SK-N-SH treated with all-trans-retinoic acid at 6 μM for 48 hours (cell line): ENCODE data around the gene OR1M1.
"Not testable (repeated sequence)": the region's sequence is repeated elsewhere in the genome, so short reads cannot be mapped to it uniquely, and the experiment has no call there.

ENCODE experiments used
- ATAC-seq: fragments of 200-7000 bp; cut with Tn5 transposase; 3 replicates; pipeline ENCODE4 v1.9.1; 2020; ENCODE audit warnings: mild to moderate bottlenecking, moderate library complexity
- ARNTL ChIP-seq: fragments of 450-650 bp; formaldehyde crosslinking; IDR thresholded peaks from 2 replicates; pipeline ENCODE4 v1.5.0; 2020; ENCODE audit warnings: low read depth, mild to moderate bottlenecking, moderate library complexity, borderline replicate concordance
- BACH2 ChIP-seq: fragments of 250-450 bp; sonication (Bioruptor Pico); IDR thresholded peaks from 2 replicates; pipeline ENCODE4 v1.9.0; 2021; ENCODE audit warnings: mild to moderate bottlenecking, borderline replicate concordance
- CREB5 ChIP-seq: fragments of 250-450 bp; sonication (Bioruptor Pico); IDR thresholded peaks from 2 replicates; pipeline ENCODE4 v1.5.1; 2020; ENCODE audit warnings: low read depth, mild to moderate bottlenecking, moderate library complexity
- CSDC2 ChIP-seq: fragments of 250-450 bp; sonication (Bioruptor Pico); IDR thresholded peaks from 2 replicates; pipeline ENCODE4 v1.5.0; 2020; ENCODE audit warnings: mild to moderate bottlenecking, moderate library complexity
- ESRRG ChIP-seq: fragments of 250-450 bp; sonication (Bioruptor Pico); IDR thresholded peaks from 2 replicates; pipeline ENCODE4 v1.6.1; 2021; ENCODE audit warnings: mild to moderate bottlenecking
- GLIS3 ChIP-seq: fragments of 250-450 bp; sonication (Bioruptor Pico); IDR thresholded peaks from 2 replicates; pipeline ENCODE4 v1.5.0; 2020; ENCODE audit warnings: mild to moderate bottlenecking, moderate library complexity
- ISL1 ChIP-seq: fragments of 250-450 bp; sonication (Bioruptor Pico); IDR thresholded peaks from 2 replicates; pipeline ENCODE4 v2.1.2; 2022; ENCODE audit warnings: mild to moderate bottlenecking, moderate library complexity
- OSR1 ChIP-seq: fragments of 250-450 bp; sonication (Bioruptor Pico); IDR thresholded peaks from 2 replicates; pipeline ENCODE4 v1.8.0; 2022; ENCODE audit warnings: moderate library complexity, mild to moderate bottlenecking, inconsistent platforms
- PPARA ChIP-seq: fragments of 250-450 bp; sonication (Bioruptor Pico); IDR thresholded peaks from 2 replicates; pipeline ENCODE4 v1.5.0; 2020; ENCODE audit warnings: mild to moderate bottlenecking, borderline replicate concordance
- RARB ChIP-seq: fragments of 250-450 bp; sonication (Bioruptor Pico); IDR thresholded peaks from 2 replicates; pipeline ENCODE4 v1.8.0; 2021; ENCODE audit warnings: mild to moderate bottlenecking, moderate library complexity
- SNAI2 ChIP-seq: fragments of 250-450 bp; sonication (Bioruptor Pico); IDR thresholded peaks from 2 replicates; pipeline ENCODE4 v1.5.0; 2020; ENCODE audit warnings: mild to moderate bottlenecking, moderate library complexity
- TCF4 ChIP-seq: fragments of 250-450 bp; sonication (Bioruptor Pico); IDR thresholded peaks from 2 replicates; pipeline ENCODE4 v1.8.0; 2021; ENCODE audit warnings: mild to moderate bottlenecking, moderate library complexity, borderline replicate concordance
- TOX ChIP-seq: fragments of 250-450 bp; sonication (Bioruptor Pico); IDR thresholded peaks from 2 replicates; pipeline ENCODE4 v1.8.0; 2021; ENCODE audit warnings: mild to moderate bottlenecking, moderate library complexity, borderline replicate concordance
- ZC3H10 ChIP-seq: fragments of 250-450 bp; sonication (Bioruptor Pico); IDR thresholded peaks from 2 replicates; pipeline ENCODE4 v1.5.1; 2021; ENCODE audit warnings: mild to moderate bottlenecking, moderate library complexity
- ZFP3 ChIP-seq: fragments of 250-450 bp; sonication (Bioruptor Pico); IDR thresholded peaks from 2 replicates; pipeline ENCODE4 v1.5.0; 2020; ENCODE audit warnings: mild to moderate bottlenecking, moderate library complexity
- ZFP30 ChIP-seq: fragments of 450-650 bp; formaldehyde crosslinking; IDR thresholded peaks from 2 replicates; pipeline ENCODE4 v1.5.0; 2022; ENCODE audit warnings: mild to moderate bottlenecking, moderate library complexity
- ZNF70 ChIP-seq: fragments of 450-650 bp; formaldehyde crosslinking; IDR thresholded peaks from 2 replicates; pipeline ENCODE4 v1.5.0; 2020; ENCODE audit warnings: mild to moderate bottlenecking, moderate library complexity
- ZNF8 ChIP-seq: fragments of 450-650 bp; formaldehyde crosslinking; IDR thresholded peaks from 2 replicates; pipeline ENCODE4 v1.5.0; 2020; ENCODE audit warnings: mild to moderate bottlenecking, moderate library complexity
- TF ChIP-seq, protein P1 (sequence below): fragments of 250-450 bp; sonication (Bioruptor Pico); IDR thresholded peaks from 2 replicates; pipeline ENCODE4 v1.5.0; 2020; ENCODE audit warnings: mild to moderate bottlenecking, moderate library complexity
- TF ChIP-seq, protein P2 (sequence below): fragments of 250-450 bp; sonication (Bioruptor Pico); IDR thresholded peaks from 2 replicates; pipeline ENCODE4 v1.8.0; 2020; ENCODE audit warnings: mild to moderate bottlenecking, moderate library complexity, borderline replicate concordance
- TF ChIP-seq, protein P3 (sequence below): fragments of 250-450 bp; sonication (Bioruptor Pico); IDR thresholded peaks from 2 replicates; pipeline ENCODE4 v1.8.0; 2021; ENCODE audit warnings: low read depth, mild to moderate bottlenecking, moderate library complexity, borderline replicate concordance
- TF ChIP-seq, protein P4 (sequence below): fragments of 250-450 bp; sonication (Bioruptor Pico); IDR thresholded peaks from 2 replicates; pipeline ENCODE4 v1.5.1; 2021; ENCODE audit warnings: mild to moderate bottlenecking, moderate library complexity

Gene OR1M1

GRCh38 chr19:9052894-9053293 is 34.0 kb upstream of the OR1M1 start (continued):
- TF ChIP-seq, protein P1, sequence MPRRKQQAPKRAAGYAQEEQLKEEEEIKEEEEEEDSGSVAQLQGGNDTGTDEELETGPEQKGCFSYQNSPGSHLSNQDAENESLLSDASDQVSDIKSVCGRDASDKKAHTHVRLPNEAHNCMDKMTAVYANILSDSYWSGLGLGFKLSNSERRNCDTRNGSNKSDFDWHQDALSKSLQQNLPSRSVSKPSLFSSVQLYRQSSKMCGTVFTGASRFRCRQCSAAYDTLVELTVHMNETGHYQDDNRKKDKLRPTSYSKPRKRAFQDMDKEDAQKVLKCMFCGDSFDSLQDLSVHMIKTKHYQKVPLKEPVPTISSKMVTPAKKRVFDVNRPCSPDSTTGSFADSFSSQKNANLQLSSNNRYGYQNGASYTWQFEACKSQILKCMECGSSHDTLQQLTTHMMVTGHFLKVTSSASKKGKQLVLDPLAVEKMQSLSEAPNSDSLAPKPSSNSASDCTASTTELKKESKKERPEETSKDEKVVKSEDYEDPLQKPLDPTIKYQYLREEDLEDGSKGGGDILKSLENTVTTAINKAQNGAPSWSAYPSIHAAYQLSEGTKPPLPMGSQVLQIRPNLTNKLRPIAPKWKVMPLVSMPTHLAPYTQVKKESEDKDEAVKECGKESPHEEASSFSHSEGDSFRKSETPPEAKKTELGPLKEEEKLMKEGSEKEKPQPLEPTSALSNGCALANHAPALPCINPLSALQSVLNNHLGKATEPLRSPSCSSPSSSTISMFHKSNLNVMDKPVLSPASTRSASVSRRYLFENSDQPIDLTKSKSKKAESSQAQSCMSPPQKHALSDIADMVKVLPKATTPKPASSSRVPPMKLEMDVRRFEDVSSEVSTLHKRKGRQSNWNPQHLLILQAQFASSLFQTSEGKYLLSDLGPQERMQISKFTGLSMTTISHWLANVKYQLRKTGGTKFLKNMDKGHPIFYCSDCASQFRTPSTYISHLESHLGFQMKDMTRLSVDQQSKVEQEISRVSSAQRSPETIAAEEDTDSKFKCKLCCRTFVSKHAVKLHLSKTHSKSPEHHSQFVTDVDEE (CRISPR knock-in tag), result no peak

GRCh38 chr19:9053674-9054073 is 33.2 kb upstream of the OR1M1 start:
- not testable (repeated sequence) for ATAC-seq

DNA sequence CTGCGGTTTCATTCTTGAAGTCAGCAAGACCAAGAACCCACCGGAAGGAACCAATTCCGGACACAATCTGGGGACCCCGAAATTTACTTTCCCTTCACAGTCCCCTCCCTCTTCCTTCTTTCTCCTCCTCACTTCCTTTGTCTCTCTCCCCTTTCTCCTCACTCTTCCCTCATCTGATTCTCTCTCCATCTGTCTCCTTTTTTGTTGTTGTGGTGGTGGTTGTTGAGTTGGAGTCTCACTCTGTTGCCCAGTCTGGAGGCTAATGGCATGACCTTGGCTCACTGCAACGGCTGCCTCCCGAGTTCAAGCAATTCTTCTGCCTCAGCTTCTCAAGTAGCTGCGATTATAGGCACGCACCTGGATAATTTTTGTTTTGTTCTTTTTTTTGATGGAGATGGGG is 32.7 kb upstream of the OR1M1 start:
- TF ChIP-seq PPARA (CRISPR knock-in tag), result no peak
- TF ChIP-seq GLIS3 (CRISPR knock-in tag), result no peak
- no peak for TF ChIP-seq TCF4
- TF ChIP-seq TOX (CRISPR knock-in tag), result no peak
- TF ChIP-seq ZNF70 (CRISPR knock-in tag), result no peak
- no peak for TF ChIP-seq ZFP3 (CRISPR knock-in tag)
- TF ChIP-seq ZNF8 (CRISPR knock-in tag), result no peak
- TF ChIP-seq ARNTL (CRISPR knock-in tag), result no peak
- no peak for TF ChIP-seq ESRRG (CRISPR knock-in tag)
- TF ChIP-seq BACH2, result no peak
- no peak for TF ChIP-seq CSDC2 (CRISPR knock-in tag)
- no peak for TF ChIP-seq OSR1
- no peak for TF ChIP-seq RARB (CRISPR knock-in tag)
- TF ChIP-seq SNAI2 (CRISPR knock-in tag), result no peak
- TF ChIP-seq, protein P2, sequence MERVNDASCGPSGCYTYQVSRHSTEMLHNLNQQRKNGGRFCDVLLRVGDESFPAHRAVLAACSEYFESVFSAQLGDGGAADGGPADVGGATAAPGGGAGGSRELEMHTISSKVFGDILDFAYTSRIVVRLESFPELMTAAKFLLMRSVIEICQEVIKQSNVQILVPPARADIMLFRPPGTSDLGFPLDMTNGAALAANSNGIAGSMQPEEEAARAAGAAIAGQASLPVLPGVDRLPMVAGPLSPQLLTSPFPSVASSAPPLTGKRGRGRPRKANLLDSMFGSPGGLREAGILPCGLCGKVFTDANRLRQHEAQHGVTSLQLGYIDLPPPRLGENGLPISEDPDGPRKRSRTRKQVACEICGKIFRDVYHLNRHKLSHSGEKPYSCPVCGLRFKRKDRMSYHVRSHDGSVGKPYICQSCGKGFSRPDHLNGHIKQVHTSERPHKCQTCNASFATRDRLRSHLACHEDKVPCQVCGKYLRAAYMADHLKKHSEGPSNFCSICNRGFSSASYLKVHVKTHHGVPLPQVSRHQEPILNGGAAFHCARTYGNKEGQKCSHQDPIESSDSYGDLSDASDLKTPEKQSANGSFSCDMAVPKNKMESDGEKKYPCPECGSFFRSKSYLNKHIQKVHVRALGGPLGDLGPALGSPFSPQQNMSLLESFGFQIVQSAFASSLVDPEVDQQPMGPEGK (CRISPR knock-in tag), result no peak
- TF ChIP-seq, protein P3, sequence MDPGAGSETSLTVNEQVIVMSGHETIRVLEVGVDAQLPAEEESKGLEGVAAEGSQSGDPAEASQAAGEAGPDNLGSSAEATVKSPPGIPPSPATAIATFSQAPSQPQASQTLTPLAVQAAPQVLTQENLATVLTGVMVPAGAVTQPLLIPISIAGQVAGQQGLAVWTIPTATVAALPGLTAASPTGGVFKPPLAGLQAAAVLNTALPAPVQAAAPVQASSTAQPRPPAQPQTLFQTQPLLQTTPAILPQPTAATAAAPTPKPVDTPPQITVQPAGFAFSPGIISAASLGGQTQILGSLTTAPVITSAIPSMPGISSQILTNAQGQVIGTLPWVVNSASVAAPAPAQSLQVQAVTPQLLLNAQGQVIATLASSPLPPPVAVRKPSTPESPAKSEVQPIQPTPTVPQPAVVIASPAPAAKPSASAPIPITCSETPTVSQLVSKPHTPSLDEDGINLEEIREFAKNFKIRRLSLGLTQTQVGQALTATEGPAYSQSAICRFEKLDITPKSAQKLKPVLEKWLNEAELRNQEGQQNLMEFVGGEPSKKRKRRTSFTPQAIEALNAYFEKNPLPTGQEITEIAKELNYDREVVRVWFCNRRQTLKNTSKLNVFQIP (CRISPR knock-in tag), result no peak
- TF ChIP-seq ZFP30 (CRISPR knock-in tag), result no peak
- TF ChIP-seq CREB5 (CRISPR knock-in tag), result no peak
- TF ChIP-seq, all 23 proteins: peak for 0
- ATAC-seq, result no peak

DNA sequence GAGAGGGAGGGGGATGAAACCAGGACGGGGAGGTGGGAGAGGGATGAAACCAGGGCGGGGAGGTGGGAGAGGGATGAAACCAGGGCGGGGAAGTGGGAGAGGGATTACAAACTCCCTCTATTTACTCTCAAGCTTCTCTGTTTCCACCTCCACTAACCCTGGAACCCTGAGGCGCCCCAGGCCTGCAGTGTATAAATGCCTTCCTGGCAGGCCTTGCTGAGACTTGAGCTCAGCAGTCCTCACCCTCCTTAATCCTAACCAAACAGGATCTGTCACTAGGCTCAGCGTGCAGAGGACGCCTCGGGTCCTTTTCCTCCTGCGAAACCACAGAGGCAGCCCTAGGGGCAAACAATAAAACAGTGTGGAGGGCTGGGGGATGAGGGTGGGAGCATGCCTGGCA is 32.1 kb upstream of the OR1M1 start:
- ATAC-seq, result peak; percentile 42
- TF ChIP-seq, protein P3 (CRISPR knock-in tag), result no peak
- TF ChIP-seq TOX (CRISPR knock-in tag), result no peak
- no peak for TF ChIP-seq BACH2
- TF ChIP-seq, protein P2 (CRISPR knock-in tag), result no peak
- no peak for TF ChIP-seq ISL1 (CRISPR knock-in tag)
- TF ChIP-seq CSDC2 (CRISPR knock-in tag), result no peak
- no peak for TF ChIP-seq ARNTL (CRISPR knock-in tag)
- TF ChIP-seq, protein P4, sequence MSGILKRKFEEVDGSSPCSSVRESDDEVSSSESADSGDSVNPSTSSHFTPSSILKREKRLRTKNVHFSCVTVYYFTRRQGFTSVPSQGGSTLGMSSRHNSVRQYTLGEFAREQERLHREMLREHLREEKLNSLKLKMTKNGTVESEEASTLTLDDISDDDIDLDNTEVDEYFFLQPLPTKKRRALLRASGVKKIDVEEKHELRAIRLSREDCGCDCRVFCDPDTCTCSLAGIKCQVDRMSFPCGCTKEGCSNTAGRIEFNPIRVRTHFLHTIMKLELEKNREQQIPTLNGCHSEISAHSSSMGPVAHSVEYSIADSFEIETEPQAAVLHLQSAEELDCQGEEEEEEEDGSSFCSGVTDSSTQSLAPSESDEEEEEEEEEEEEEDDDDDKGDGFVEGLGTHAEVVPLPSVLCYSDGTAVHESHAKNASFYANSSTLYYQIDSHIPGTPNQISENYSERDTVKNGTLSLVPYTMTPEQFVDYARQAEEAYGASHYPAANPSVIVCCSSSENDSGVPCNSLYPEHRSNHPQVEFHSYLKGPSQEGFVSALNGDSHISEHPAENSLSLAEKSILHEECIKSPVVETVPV (CRISPR knock-in tag), result no peak
- TF ChIP-seq ZC3H10 (CRISPR knock-in tag), result no peak
- no peak for TF ChIP-seq ZNF8 (CRISPR knock-in tag)

DNA sequence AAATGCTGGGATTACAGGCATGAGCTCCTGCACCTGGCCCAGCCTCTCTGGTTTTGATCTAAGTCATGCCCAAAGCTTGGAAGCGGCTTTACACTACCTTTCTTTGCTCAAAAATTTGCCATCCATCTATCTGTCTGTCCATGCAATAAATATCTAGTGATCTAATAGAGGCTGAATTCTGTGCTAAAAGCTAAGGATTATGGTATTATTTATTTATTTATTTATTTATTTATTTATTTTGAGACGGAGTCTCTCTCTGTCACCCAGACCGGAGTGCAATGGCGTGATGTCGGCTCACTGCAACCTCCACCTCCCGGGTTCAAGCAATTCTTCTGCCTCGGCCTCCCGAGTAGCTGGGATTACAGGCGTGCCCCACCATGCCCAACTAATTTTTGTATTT is 30.7 kb upstream of the OR1M1 start:
- not testable (repeated sequence) for ATAC-seq
